ENCODE measurements around the gene KCNH2.

Gene KCNH2

GRCh38 chr7:150977382-150978125 lies 567 bp downstream of the KCNH2 start (continued):
- TF ChIP-seq, protein P1, sequence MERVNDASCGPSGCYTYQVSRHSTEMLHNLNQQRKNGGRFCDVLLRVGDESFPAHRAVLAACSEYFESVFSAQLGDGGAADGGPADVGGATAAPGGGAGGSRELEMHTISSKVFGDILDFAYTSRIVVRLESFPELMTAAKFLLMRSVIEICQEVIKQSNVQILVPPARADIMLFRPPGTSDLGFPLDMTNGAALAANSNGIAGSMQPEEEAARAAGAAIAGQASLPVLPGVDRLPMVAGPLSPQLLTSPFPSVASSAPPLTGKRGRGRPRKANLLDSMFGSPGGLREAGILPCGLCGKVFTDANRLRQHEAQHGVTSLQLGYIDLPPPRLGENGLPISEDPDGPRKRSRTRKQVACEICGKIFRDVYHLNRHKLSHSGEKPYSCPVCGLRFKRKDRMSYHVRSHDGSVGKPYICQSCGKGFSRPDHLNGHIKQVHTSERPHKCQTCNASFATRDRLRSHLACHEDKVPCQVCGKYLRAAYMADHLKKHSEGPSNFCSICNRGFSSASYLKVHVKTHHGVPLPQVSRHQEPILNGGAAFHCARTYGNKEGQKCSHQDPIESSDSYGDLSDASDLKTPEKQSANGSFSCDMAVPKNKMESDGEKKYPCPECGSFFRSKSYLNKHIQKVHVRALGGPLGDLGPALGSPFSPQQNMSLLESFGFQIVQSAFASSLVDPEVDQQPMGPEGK (tag by site-specific recombination; IDR thresholded peaks at IDR 0.05), result peak; percentile 62
- TF ChIP-seq ZBTB48 (tag by site-specific recombination; IDR thresholded peaks at IDR 0.05) (peak; percentile 44; the same call in 1 of the 2 replicates), ZNF692 (tag by site-specific recombination; IDR thresholded peaks at IDR 0.05) (peak; percentile 92), REPIN1 (tag by site-specific recombination; IDR thresholded peaks at IDR 0.05; ENCODE audit: low read depth) (no peak), ZNF76 (tag by site-specific recombination; IDR thresholded peaks at IDR 0.05; ENCODE audit: borderline replicate concordance, low read depth) (0 out of 2 replicates have a peak, but pooled peaks have one; percentile 22), KLF9 (tag by site-specific recombination; IDR thresholded peaks at IDR 0.05; ENCODE audit: low read depth) (peak; percentile 58; the same call in 1 of the 2 replicates), SP3 (tag by site-specific recombination; IDR thresholded peaks at IDR 0.05) (peak; percentile 25; the same call in 1 of the 2 replicates), ZNF600 (tag by site-specific recombination; IDR thresholded peaks at IDR 0.05) (peak; percentile 88), ZBTB26 (tag by site-specific recombination; optimal IDR thresholded peaks at IDR 0.05) (peak; percentile 25), ZFHX2 (tag by site-specific recombination; conservative IDR thresholded peaks at IDR 0.05) (0 out of 2 replicates have a peak, but pooled peaks have one; percentile 22), IKZF3 (tag by site-specific recombination; IDR thresholded peaks at IDR 0.05) (no peak), ZNF16 (tag by site-specific recombination; IDR thresholded peaks at IDR 0.05; ENCODE audit: low read depth) (no peak), ZFP69B (tag by site-specific recombination; IDR thresholded peaks at IDR 0.05) (peak; percentile 85), GLIS1 (tag by site-specific recombination; IDR thresholded peaks at IDR 0.05) (no peak)

DNA sequence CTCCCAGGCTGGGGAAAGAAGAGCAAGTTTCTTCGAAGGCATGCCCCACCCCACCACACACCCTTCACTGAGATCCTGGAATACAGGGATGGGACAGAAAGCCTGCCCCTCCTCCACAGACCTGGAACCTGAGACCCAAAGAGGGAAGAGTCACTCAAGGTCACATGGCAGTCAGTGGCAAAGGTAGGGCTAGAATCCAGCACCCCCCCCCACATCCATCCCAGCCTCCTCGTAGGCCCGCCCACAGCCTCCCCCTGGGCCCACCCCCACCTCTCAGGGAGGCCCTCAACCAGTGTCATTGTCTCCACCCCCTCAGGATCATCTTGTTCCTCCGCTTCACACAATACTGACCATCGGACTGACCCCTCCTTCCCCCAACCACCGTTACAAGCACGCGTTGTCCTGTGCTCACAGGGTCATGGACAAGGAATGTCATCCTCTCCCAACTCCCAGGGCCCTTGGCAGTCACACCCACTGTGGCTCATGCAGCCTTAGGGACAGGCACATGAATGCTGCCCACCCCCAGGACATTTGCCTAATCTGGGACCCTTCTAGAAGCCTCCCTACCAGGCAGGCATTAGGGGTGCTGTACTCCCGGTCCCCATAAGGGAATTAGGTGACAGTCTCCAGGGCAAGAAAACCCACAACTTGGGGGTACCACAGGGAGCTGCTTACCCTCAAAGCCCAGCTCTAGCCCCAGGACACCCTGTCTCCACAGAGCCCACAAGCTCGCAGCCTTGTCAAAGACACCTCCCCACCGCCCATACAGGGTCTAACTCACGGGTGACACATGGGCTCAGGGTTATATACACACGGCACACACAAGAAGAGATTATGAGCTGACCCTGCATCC lies 1.4 kb downstream of the KCNH2 start:
- POLR2A ChIA-PET, result no interaction called here
- CTCF ChIA-PET, result interaction anchor here (0.5 to 2.7 kb wide), 9 partner anchors 8 to 89 kb away, joined by 3 to 21 read pairs (median 4); no protein-coding TSS in a partner anchor
- Histone ChIP-seq H3K4me3 (ENCODE audit: low read depth, low read length) (no peak overlapping the region), H3K4me1 (ENCODE audit: control insufficient read depth, insufficient read depth, low read length) (no peaks in the 10 kb centered on the region; the same call in 1 of the 2 replicates), H3K27ac (ENCODE audit: extremely low read depth, low read depth, low read length) (no peak overlapping the region), H3K36me3 (ENCODE audit: control insufficient read depth in 2 of 2, insufficient read depth in 1 of 2, low read length in 2 of 2) (no peaks in the 10 kb centered on the region), H3K9me3 (ENCODE audit: control insufficient read depth, insufficient read depth, low read depth, low read length) (no peaks in the 10 kb centered on the region)
- no peak for TF ChIP-seq OVOL3 (tag by site-specific recombination; IDR thresholded peaks at IDR 0.05)
- 0 out of 2 replicates have a peak, but pooled peaks have one; percentile 13 for TF ChIP-seq ZNF76 (tag by site-specific recombination; IDR thresholded peaks at IDR 0.05; ENCODE audit: borderline replicate concordance, low read depth)
- TF ChIP-seq HOXD13 (CRISPR knock-in tag; IDR thresholded peaks at IDR 0.05; ENCODE audit: borderline replicate concordance), result no peak
- TF ChIP-seq GLIS2 (tag by site-specific recombination; IDR thresholded peaks at IDR 0.05), result 0 out of 2 replicates have a peak, but pooled peaks have one; percentile 52
- no peak for TF ChIP-seq SALL2 (tag by site-specific recombination; IDR thresholded peaks at IDR 0.05; ENCODE audit: borderline replicate concordance)
- no peak for TF ChIP-seq ZIC2 (tag by site-specific recombination; IDR thresholded peaks at IDR 0.05)
- TF ChIP-seq EGR2 (tag by site-specific recombination; IDR thresholded peaks at IDR 0.05; ENCODE audit: low read depth), result peak; percentile 41; the same call in 1 of the 2 replicates
- 0 out of 2 replicates have a peak, but pooled peaks have one; percentile 22 for TF ChIP-seq ZBTB17 (tag by site-specific recombination; IDR thresholded peaks at IDR 0.05)
- TF ChIP-seq ZNF366 (tag by site-specific recombination; conservative IDR thresholded peaks at IDR 0.05), result no peak
- peak; percentile 60 for TF ChIP-seq ZFHX2 (tag by site-specific recombination; conservative IDR thresholded peaks at IDR 0.05)
- TF ChIP-seq ZNF184 (tag by site-specific recombination; IDR thresholded peaks at IDR 0.05), result no peak
- TF ChIP-seq ZNF645 (tag by site-specific recombination; IDR thresholded peaks at IDR 0.05), result no peak
- TF ChIP-seq KLF17 (tag by site-specific recombination; IDR thresholded peaks at IDR 0.05), result 0 out of 2 replicates have a peak, but pooled peaks have one; percentile 43
- no peak for TF ChIP-seq ZNF274 (IDR thresholded peaks at IDR 0.05; ENCODE audit: low read length)
- no peak for TF ChIP-seq ZNF274 (tag by site-specific recombination; IDR thresholded peaks at IDR 0.05; ENCODE audit: borderline replicate concordance)
- TF ChIP-seq SP3 (tag by site-specific recombination; IDR thresholded peaks at IDR 0.05), result peak; percentile 75

Data from HEK293 (cell line).